SK-N-SH (cell line): ENCODE data around the gene NPY2R. TPM values are rescaled to one million over a fixed set of nuclear protein-coding genes. Genes with fewer than 3 reads are reported as not detected.

Experiments
- CTCF ChIA-PET: fragments of 300-600, 350-600 bp; formaldehyde crosslinking; extraction: SDS; loops from one replicate; lab custom pipeline; 2021; lab: Yijun Ruan, JAX
- POLR2A ChIA-PET: fragments of 350-600 bp; sonication (Branson Sonifier 250); formaldehyde crosslinking; extraction: SDS; loops from one replicate; lab custom pipeline; 2020; ENCODE audit warnings: antibody characterized with exemption, inconsistent platforms; lab: Yijun Ruan, JAX
- DNase-seq: peaks from one replicate; pipeline ENCODE4 v3.0.0; 2012
- H2AFZ ChIP-seq: fragments of 200-600 bp; sonication (generic); 2 replicates; pipeline ENCODE4 v1.8.1; 2016; ENCODE audit warnings: antibody characterized with exemption, mild to moderate bottlenecking, low read depth
- H3F3A ChIP-seq: fragments of 200-600 bp; sonication (generic); replicated peaks from 2 replicates; pipeline ENCODE3; 2016; ENCODE audit warnings: antibody characterized with exemption, mild to moderate bottlenecking; ENCODE audit not compliant: insufficient read depth
- H3K27ac ChIP-seq, 2 experiments: fragments of 200-500 bp in 1 of 2; fragments of 200-600 bp in 1 of 2; sonication (Bioruptor generic) in 1 of 2; sonication (generic), shearing (Covaris generic) in 1 of 2; 2 replicates each; pipeline versions ENCODE4 v1.5.1 to v1.6.1; 2014 to 2016; ENCODE audit warnings: low read depth in 2 of 2, inconsistent platforms in 1 of 2, low read length in 1 of 2, mild to moderate bottlenecking in 1 of 2, mixed read lengths in 1 of 2
- H3K27me3 ChIP-seq: fragments of 200-600 bp; sonication (generic), shearing (Covaris generic); 2 replicates; pipeline ENCODE4 v1.6.1; 2016; ENCODE audit warnings: mixed run types; ENCODE audit not compliant: insufficient read depth
- H3K36me3 ChIP-seq, 2 experiments: fragments of 200-500 bp in 1 of 2; fragments of 200-600 bp in 1 of 2; sonication (Bioruptor generic) in 1 of 2; sonication (generic) in 1 of 2; replicated peaks in 1 of 2; 2 replicates each; pipeline versions ENCODE3 to v1.5.1; 2014 to 2016; ENCODE audit warnings: low read length in 1 of 2, mild to moderate bottlenecking in 1 of 2; ENCODE audit not compliant: insufficient read depth in 2 of 2, control insufficient read depth in 1 of 2
- H3K4me1 ChIP-seq, 2 experiments: fragments of 200-500 bp in 1 of 2; fragments of 200-600 bp in 1 of 2; sonication (Bioruptor generic) in 1 of 2; sonication (generic), shearing (Covaris generic) in 1 of 2; 2 replicates each; pipeline versions ENCODE4 v1.5.1 to v1.6.1; 2014 to 2016; ENCODE audit warnings: low read depth in 1 of 2, low read length in 1 of 2, mixed run types in 1 of 2; ENCODE audit not compliant: insufficient read depth in 2 of 2, control insufficient read depth in 1 of 2
- H3K4me2 ChIP-seq: fragments of 200-600 bp; sonication (generic), shearing (Covaris generic); 2 replicates; pipeline ENCODE4 v1.6.1; 2017; ENCODE audit warnings: mixed run types
- H3K4me3 ChIP-seq, 2 experiments: fragments of 200-500 bp in 1 of 2; fragments of 200-600 bp in 1 of 2; sonication (Bioruptor generic) in 1 of 2; sonication (generic), shearing (Covaris generic) in 1 of 2; 2 replicates each; pipeline versions ENCODE4 v1.5.1 to v1.8.1; 2014 to 2016; ENCODE audit warnings: low read depth in 2 of 2, inconsistent platforms in 1 of 2, low read length in 1 of 2, mild to moderate bottlenecking in 1 of 2, mixed read lengths in 1 of 2, moderate library complexity in 1 of 2
- H3K79me2 ChIP-seq: fragments of 200-600 bp; sonication (generic); 2 replicates; pipeline ENCODE4 v1.8.1; 2017; ENCODE audit warnings: mild to moderate bottlenecking; ENCODE audit not compliant: insufficient read depth
- H3K9ac ChIP-seq: fragments of 200-600 bp; sonication (generic); 2 replicates; pipeline ENCODE4 v1.6.1; 2017; ENCODE audit warnings: mixed run types
- H3K9me2 ChIP-seq: fragments of 200-600 bp; sonication (generic); 2 replicates; pipeline ENCODE4 v1.6.1; 2017; ENCODE audit warnings: mixed run types
- H3K9me3 ChIP-seq: fragments of 200-600 bp; sonication (generic); 2 replicates; pipeline ENCODE4 v1.6.1; 2017; ENCODE audit warnings: mixed run types, mild to moderate bottlenecking, moderate library complexity
- H4K20me1 ChIP-seq: fragments of 200-600 bp; sonication (generic); 2 replicates; pipeline ENCODE4 v1.6.1; 2017; ENCODE audit warnings: mild to moderate bottlenecking, mixed run types; ENCODE audit not compliant: insufficient read depth
- CHD2 ChIP-seq: fragments of 150-350 bp; IDR thresholded peaks from 2 replicates; pipeline ENCODE4 v1.6.1; 2018; ENCODE audit warnings: low read length; ENCODE audit not compliant: partially characterized antibody
- EP300 ChIP-seq, 2 experiments: IDR thresholded peaks; 2 replicates each; pipeline versions ENCODE4 v1.4.0 to v1.6.1; 2012; ENCODE audit warnings: borderline replicate concordance in 1 of 2, low read depth in 1 of 2, low read length in 1 of 2
- EZH2phosphoT487 ChIP-seq: fragments of 200-600 bp; sonication (generic); IDR thresholded peaks from 2 replicates; pipeline ENCODE4 v1.6.1; 2017; ENCODE audit warnings: low read depth, mixed run types, mild to moderate bottlenecking, antibody characterized with exemption, moderate library complexity, borderline replicate concordance
- GATA2 ChIP-seq: sonication (generic); formaldehyde crosslinking; IDR thresholded peaks from 2 replicates; pipeline ENCODE4 v1.5.0; 2020; ENCODE audit warnings: mild to moderate bottlenecking, missing genetic modification reagents
- NFIC ChIP-seq: IDR thresholded peaks from 2 replicates; pipeline ENCODE4 v1.4.0; 2012; ENCODE audit warnings: borderline replicate concordance
- NRF1 ChIP-seq: IDR thresholded peaks from 2 replicates; pipeline ENCODE4 v1.6.1; 2012; ENCODE audit warnings: low read depth, mild to moderate bottlenecking, low read length
- RAD21 ChIP-seq: IDR thresholded peaks from 2 replicates; pipeline ENCODE4 v1.6.1; 2012; ENCODE audit warnings: mild to moderate bottlenecking, low read length
- RFX5 ChIP-seq: IDR thresholded peaks from 2 replicates; pipeline ENCODE4 v1.6.1; 2012; ENCODE audit warnings: mild to moderate bottlenecking, improper control_type of control experiment, low read length
- TAF1 ChIP-seq: IDR thresholded peaks from 2 replicates; pipeline ENCODE4 v1.6.1; 2012; ENCODE audit warnings: low read depth, mild to moderate bottlenecking, low read length, moderate library complexity, borderline replicate concordance
- polyA plus RNA-seq, 3 experiments: library from polyadenylated mRNA; depleted of rRNA; stranded (reverse); fragments of >200 nt; gene quantifications; 2 replicates each; pipeline ENCODE4 v1.2.3, GENCODE V29; 2012
- TF ChIP-seq, protein P1 (sequence below): fragments of 150-350 bp; IDR thresholded peaks from 2 replicates; pipeline ENCODE4 v1.6.1; 2017; ENCODE audit warnings: antibody characterized with exemption, low read length, low read depth, borderline replicate concordance
- TF ChIP-seq, protein P2 (sequence below): IDR thresholded peaks from 2 replicates; pipeline ENCODE4 v1.6.1; 2012; ENCODE audit warnings: mild to moderate bottlenecking, low read depth, low read length, moderate library complexity
- TF ChIP-seq, protein P3 (sequence below): IDR thresholded peaks from 2 replicates; pipeline ENCODE4; 2012
- TF ChIP-seq, protein P4 (sequence below): IDR thresholded peaks from 2 replicates; pipeline ENCODE4 v1.4.0; 2012; ENCODE audit warnings: low read depth
- TF ChIP-seq, protein P5 (sequence below): fragments of 150-350 bp; IDR thresholded peaks from 2 replicates; pipeline ENCODE4 v1.6.1; 2016; ENCODE audit warnings: mild to moderate bottlenecking, low read depth, low read length

Gene NPY2R
- polyA plus RNA-seq, 1 of the 3 experiments (the other 2 are of a cell fraction): not detected

DNA sequence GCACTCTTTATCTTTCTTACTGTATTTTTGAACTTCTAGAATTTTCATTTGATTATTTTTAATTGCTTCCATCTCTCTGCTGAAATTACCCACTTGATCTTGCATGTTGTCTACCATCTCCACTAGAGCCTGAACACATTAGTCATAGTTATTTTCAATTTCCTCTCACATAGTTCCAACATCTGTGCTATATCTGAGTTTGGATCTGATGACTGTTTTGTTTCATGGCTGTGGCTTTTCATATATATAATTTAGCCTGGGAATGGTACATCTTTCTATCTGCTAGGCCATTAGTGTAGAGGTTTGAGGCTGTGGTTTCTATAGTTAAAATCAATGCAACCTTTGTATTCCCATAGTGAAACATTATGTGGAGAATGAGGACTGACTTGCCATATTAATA is 33.2 kb downstream of the NPY2R start:
- no peaks in the 10 kb centered on the region for H3K9me2 ChIP-seq
- ChIA-PET CTCF (no interaction called here), POLR2A (no interaction called here)
- no peak overlapping the region for H3K4me2 ChIP-seq
- no peaks in the 10 kb centered on the region for H3K9me3 ChIP-seq
- H3K9ac ChIP-seq: no peak overlapping the region
- DNase-seq: no peak
- TF ChIP-seq, protein P1, sequence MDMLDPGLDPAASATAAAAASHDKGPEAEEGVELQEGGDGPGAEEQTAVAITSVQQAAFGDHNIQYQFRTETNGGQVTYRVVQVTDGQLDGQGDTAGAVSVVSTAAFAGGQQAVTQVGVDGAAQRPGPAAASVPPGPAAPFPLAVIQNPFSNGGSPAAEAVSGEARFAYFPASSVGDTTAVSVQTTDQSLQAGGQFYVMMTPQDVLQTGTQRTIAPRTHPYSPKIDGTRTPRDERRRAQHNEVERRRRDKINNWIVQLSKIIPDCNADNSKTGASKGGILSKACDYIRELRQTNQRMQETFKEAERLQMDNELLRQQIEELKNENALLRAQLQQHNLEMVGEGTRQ: no peak
- TF ChIP-seq NRF1 (no peak), RFX5 (no peak), NFIC (no peak), EZH2phosphoT487 (no peak), RAD21 (no peak), CHD2 (no peak), TAF1 (no peak), EP300 (IDR thresholded peaks at IDR 0.05; ENCODE audit: borderline replicate concordance in 1 of 2, low read depth in 1 of 2, low read length in 1 of 2) (no peak), GATA2 (CRISPR knock-in tag) (no peak)
- TF ChIP-seq, protein P2, sequence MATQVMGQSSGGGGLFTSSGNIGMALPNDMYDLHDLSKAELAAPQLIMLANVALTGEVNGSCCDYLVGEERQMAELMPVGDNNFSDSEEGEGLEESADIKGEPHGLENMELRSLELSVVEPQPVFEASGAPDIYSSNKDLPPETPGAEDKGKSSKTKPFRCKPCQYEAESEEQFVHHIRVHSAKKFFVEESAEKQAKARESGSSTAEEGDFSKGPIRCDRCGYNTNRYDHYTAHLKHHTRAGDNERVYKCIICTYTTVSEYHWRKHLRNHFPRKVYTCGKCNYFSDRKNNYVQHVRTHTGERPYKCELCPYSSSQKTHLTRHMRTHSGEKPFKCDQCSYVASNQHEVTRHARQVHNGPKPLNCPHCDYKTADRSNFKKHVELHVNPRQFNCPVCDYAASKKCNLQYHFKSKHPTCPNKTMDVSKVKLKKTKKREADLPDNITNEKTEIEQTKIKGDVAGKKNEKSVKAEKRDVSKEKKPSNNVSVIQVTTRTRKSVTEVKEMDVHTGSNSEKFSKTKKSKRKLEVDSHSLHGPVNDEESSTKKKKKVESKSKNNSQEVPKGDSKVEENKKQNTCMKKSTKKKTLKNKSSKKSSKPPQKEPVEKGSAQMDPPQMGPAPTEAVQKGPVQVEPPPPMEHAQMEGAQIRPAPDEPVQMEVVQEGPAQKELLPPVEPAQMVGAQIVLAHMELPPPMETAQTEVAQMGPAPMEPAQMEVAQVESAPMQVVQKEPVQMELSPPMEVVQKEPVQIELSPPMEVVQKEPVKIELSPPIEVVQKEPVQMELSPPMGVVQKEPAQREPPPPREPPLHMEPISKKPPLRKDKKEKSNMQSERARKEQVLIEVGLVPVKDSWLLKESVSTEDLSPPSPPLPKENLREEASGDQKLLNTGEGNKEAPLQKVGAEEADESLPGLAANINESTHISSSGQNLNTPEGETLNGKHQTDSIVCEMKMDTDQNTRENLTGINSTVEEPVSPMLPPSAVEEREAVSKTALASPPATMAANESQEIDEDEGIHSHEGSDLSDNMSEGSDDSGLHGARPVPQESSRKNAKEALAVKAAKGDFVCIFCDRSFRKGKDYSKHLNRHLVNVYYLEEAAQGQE: no peak
- TF ChIP-seq, protein P3, sequence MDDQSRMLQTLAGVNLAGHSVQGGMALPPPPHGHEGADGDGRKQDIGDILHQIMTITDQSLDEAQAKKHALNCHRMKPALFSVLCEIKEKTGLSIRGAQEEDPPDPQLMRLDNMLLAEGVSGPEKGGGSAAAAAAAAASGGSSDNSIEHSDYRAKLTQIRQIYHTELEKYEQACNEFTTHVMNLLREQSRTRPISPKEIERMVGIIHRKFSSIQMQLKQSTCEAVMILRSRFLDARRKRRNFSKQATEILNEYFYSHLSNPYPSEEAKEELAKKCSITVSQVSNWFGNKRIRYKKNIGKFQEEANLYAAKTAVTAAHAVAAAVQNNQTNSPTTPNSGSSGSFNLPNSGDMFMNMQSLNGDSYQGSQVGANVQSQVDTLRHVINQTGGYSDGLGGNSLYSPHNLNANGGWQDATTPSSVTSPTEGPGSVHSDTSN: no peak
- TF ChIP-seq, protein P4, sequence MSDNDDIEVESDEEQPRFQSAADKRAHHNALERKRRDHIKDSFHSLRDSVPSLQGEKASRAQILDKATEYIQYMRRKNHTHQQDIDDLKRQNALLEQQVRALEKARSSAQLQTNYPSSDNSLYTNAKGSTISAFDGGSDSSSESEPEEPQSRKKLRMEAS: no peak
- TF ChIP-seq, protein P5, sequence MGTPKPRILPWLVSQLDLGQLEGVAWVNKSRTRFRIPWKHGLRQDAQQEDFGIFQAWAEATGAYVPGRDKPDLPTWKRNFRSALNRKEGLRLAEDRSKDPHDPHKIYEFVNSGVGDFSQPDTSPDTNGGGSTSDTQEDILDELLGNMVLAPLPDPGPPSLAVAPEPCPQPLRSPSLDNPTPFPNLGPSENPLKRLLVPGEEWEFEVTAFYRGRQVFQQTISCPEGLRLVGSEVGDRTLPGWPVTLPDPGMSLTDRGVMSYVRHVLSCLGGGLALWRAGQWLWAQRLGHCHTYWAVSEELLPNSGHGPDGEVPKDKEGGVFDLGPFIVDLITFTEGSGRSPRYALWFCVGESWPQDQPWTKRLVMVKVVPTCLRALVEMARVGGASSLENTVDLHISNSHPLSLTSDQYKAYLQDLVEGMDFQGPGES: no peak
- no peaks in the 10 kb centered on the region for H3F3A ChIP-seq
- no peak overlapping the region for H3K27ac ChIP-seq
- H3K27me3 ChIP-seq: no peaks in the 10 kb centered on the region
- no peaks in the 10 kb centered on the region for H3K79me2 ChIP-seq
- H3K4me1 ChIP-seq: peaks cover 0 to 2% of the 10 kb centered on the region in 2 experiments; a peak in 2 of 4 replicates
- H3K36me3 ChIP-seq: no peaks in the 10 kb centered on the region
- H4K20me1 ChIP-seq: no peaks in the 10 kb centered on the region
- H2AFZ ChIP-seq: no peak overlapping the region
- H3K4me3 ChIP-seq: no peak overlapping the region
